GM12878 (cell line): Measurements from ENCODE around the gene PNPLA3.

Source experiments
- ATF2 ChIP-seq: IDR thresholded peaks from 2 replicates; pipeline ENCODE4 v1.6.1; 2012; ENCODE audit warnings: low read length, inconsistent platforms
- BCL3 ChIP-seq: IDR thresholded peaks from 2 replicates; pipeline ENCODE4 v1.6.1; 2011; ENCODE audit warnings: borderline replicate concordance, low read depth, mild to moderate bottlenecking, moderate library complexity, low read length; ENCODE audit not compliant: insufficient read depth, poor library complexity, severe bottlenecking
- CTCF ChIP-seq, 3 experiments: IDR thresholded peaks in 2 of 3; conservative IDR thresholded peaks in 1 of 3; 2 replicates each; pipeline ENCODE4 v1.5.1; 2011; ENCODE audit warnings: low read depth in 3 of 3, low read length in 3 of 3, mild to moderate bottlenecking in 3 of 3, control low read depth in 2 of 3, moderate library complexity in 2 of 3, inconsistent platforms in 1 of 3, mixed read lengths in 1 of 3; ENCODE audit not compliant: control insufficient read depth in 2 of 3, insufficient read depth in 1 of 3; ENCODE audit errors: extremely low read depth in 1 of 3
- FOS ChIP-seq: IDR thresholded peaks from 3 replicates; pipeline ENCODE4 v1.6.1; 2011; ENCODE audit warnings: borderline replicate concordance; ENCODE audit not compliant: insufficient read length; ENCODE audit errors: extremely low read depth
- MAX ChIP-seq: IDR thresholded peaks from 2 replicates; pipeline ENCODE4 v1.6.1; 2012; ENCODE audit warnings: low read depth, low read length, improper control_type of control experiment
- MYC ChIP-seq: IDR thresholded peaks from 2 replicates; pipeline ENCODE4 v1.6.1; 2011; ENCODE audit warnings: mild to moderate bottlenecking, low read length, moderate library complexity, inconsistent platforms; ENCODE audit not compliant: insufficient read depth, insufficient replicate concordance, insufficient read length, severe bottlenecking
- POLR2A ChIP-seq: IDR thresholded peaks from 2 replicates; pipeline ENCODE4 v1.6.1; 2011; ENCODE audit warnings: low read depth, mild to moderate bottlenecking, low read length
- SIN3A ChIP-seq: IDR thresholded peaks from 2 replicates; pipeline ENCODE4 v1.6.1; 2012; ENCODE audit warnings: low read depth, low read length, improper control_type of control experiment
- SRF ChIP-seq, 2 experiments: IDR thresholded peaks; 2 replicates each; pipeline ENCODE4 v1.6.1; 2011; ENCODE audit warnings: low read depth in 2 of 2, low read length in 2 of 2, mild to moderate bottlenecking in 1 of 2, moderate library complexity in 1 of 2
- WRNIP1 ChIP-seq: IDR thresholded peaks from 2 replicates; pipeline ENCODE4 v1.6.1; 2011; ENCODE audit warnings: low read depth, low read length, improper control_type of control experiment, borderline replicate concordance
- ZNF207 ChIP-seq: fragments of 450-650 bp; IDR thresholded peaks from 2 replicates; pipeline ENCODE4 v1.6.1; 2014; ENCODE audit warnings: antibody characterized with exemption, mild to moderate bottlenecking, borderline replicate concordance
- ZZZ3 ChIP-seq: IDR thresholded peaks from 2 replicates; pipeline ENCODE4 v1.6.1; 2011; ENCODE audit warnings: low read depth; ENCODE audit not compliant: control insufficient read depth, insufficient read length

- no peak for TF ChIP-seq MAX
- no peak for TF ChIP-seq SRF (IDR thresholded peaks at IDR 0.05; ENCODE audit: low read depth in 2 of 2, low read length in 2 of 2)
- TF ChIP-seq SIN3A = no peak
- no peak for TF ChIP-seq CTCF (IDR thresholded peaks at IDR 0.05 in 2 of 3, conservative IDR thresholded peaks at IDR 0.05 in 1 of 3; ENCODE audit: control insufficient read depth in 2 of 3, extremely low read depth in 1 of 3, insufficient read depth in 1 of 3, low read depth in 3 of 3, low read length in 3 of 3)
- TF ChIP-seq WRNIP1 = no peak
- TF ChIP-seq ZNF207 = no peak
- TF ChIP-seq ATF2 = no peak
- TF ChIP-seq MYC = no peak
- no peak for TF ChIP-seq POLR2A
- TF ChIP-seq BCL3 = no peak
- TF ChIP-seq ZZZ3 = no peak
- no peak for TF ChIP-seq FOS
Observed at GRCh38 chr22:43923191-43923590, 414 bp upstream of the PNPLA3 start.
